Esophagus (tissue), 2 donors: Measurements from ENCODE around the gene PVALB. TPM values are rescaled to one million over a fixed set of nuclear protein-coding genes. Genes with fewer than 3 reads are reported as not detected.

ENCODE experiments used
- H3K27ac ChIP-seq, 2 donors: one replicate each; pipeline ENCODE4 v1.5.1; 2013; ENCODE audit warnings: low read depth in 2 of 2, mild to moderate bottlenecking in 2 of 2, inconsistent platforms in 1 of 2, low read length in 1 of 2, moderate library complexity in 1 of 2
- H3K27me3 ChIP-seq, 2 donors: one replicate each; pipeline ENCODE4 v1.6.1; 2013; ENCODE audit warnings: low read length in 2 of 2, control low read depth in 1 of 2, mild to moderate bottlenecking in 1 of 2; ENCODE audit not compliant: insufficient read depth in 2 of 2, control insufficient read depth in 1 of 2
- H3K36me3 ChIP-seq, 2 donors: one replicate each; pipeline ENCODE4 v1.6.1; 2013; ENCODE audit warnings: low read length in 1 of 2; ENCODE audit not compliant: control insufficient read depth in 2 of 2, insufficient read depth in 2 of 2
- H3K4me1 ChIP-seq, 2 donors: one replicate each; pipeline ENCODE4 v1.6.1; 2013; ENCODE audit warnings: low read length in 1 of 2; ENCODE audit not compliant: control insufficient read depth in 2 of 2, insufficient read depth in 2 of 2
- H3K4me3 ChIP-seq, 2 donors: one replicate each; pipeline ENCODE4 v1.5.1; 2013; ENCODE audit warnings: low read length in 2 of 2, mild to moderate bottlenecking in 2 of 2, low read depth in 1 of 2, moderate library complexity in 1 of 2
- H3K9me3 ChIP-seq, 2 donors: one replicate each; pipeline ENCODE4 v1.6.1; 2013; ENCODE audit warnings: mild to moderate bottlenecking in 2 of 2, low read depth in 1 of 2, low read length in 1 of 2, moderate library complexity in 1 of 2; ENCODE audit not compliant: control insufficient read depth in 2 of 2, insufficient read depth in 1 of 2
- whole genome bisulfite sequencing, 2 donors: extraction: QIAGEN DNeasy Blood & Tissue Kit; methylation state at CpG; one replicate each; pipeline ENCODE4 v1.1.7; 2013; 5-methylcytosine and 5-hydroxymethylcytosine counted together
- polyA plus RNA-seq, 2 donors: library from polyadenylated mRNA; stranded (reverse); fragments of 200-250 nt; gene quantifications; one replicate each; pipeline ENCODE4 v1.2.3, GENCODE V29; 2013
- donor health status: healthy with polysubstance abuse.
- donor health status: Bipolar disorder and iron deficiency.

Gene PVALB
- polyA plus RNA-seq, 2 donors = not detected

DNA sequence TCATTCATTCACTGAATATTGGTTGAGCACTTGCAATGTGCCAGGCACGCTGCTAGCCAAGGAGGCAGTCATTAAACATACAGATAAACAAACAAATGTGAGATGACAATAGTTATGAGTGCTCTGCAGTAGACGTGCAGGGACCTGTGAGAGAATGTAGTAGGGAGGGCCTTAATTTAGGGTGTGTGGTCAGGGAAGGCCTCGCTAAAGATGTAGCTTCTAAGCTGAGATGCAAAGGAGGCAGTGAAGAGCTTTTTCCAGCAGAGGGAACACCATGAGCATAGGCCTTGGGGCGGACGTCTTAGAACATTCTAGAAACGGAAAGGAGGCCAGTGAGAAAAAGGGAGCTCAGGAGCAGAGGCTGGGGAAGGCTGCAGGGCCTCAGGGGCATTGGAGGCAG is 43.2 kb upstream of the PVALB start:
- H3K27ac ChIP-seq = peak overlapping the region; percentile 80 to 88
- H3K27me3 ChIP-seq = no peaks in the 10 kb centered on the region
- no peaks in the 10 kb centered on the region for H3K36me3 ChIP-seq
- H3K4me3 ChIP-seq = no peak overlapping the region
- WGBS, 2 donors = 38 to 51% methylated on average over 6 of the region's 6 CpGs
- no peaks in the 10 kb centered on the region for H3K9me3 ChIP-seq
- H3K4me1 ChIP-seq = peaks cover 4 to 23% of the 10 kb centered on the region in 2 donors

DNA sequence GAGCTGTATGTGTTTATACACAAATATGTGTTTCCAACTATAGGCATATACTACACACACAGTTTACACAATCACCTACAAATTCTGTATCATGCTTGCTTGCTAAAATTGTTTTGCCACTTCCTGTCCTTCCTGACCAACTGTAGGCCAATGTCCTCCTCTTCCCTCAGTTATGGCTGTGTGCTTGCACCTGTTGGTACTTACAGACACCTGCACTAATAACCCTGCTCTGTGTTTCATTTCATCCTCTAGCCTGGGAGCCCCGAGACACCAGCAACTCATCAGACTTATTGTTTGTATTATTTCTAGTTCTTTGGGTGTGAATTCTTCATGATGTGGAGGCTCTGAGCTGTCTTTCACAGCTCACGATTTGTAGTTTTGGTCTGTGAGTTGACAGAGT is 42.1 kb upstream of the PVALB start:
- no peaks in the 10 kb centered on the region for H3K27me3 ChIP-seq
- no peaks in the 10 kb centered on the region for H3K9me3 ChIP-seq
- WGBS, 2 donors = 85 to 87% methylated on average over 2 of the region's 2 CpGs
- peaks cover 4 to 20% of the 10 kb centered on the region in 2 donors for H3K4me1 ChIP-seq
- H3K4me3 ChIP-seq = no peak overlapping the region
- H3K36me3 ChIP-seq = no peaks in the 10 kb centered on the region
- peak overlapping the region; percentile 47 to 88 for H3K27ac ChIP-seq

GRCh38 chr22:36858156-36858555 is 41.3 kb upstream of the PVALB start:
- no peaks in the 10 kb centered on the region for H3K9me3 ChIP-seq
- H3K4me1 ChIP-seq = peaks cover 4 to 20% of the 10 kb centered on the region in 2 donors
- no peak overlapping the region for H3K4me3 ChIP-seq
- H3K36me3 ChIP-seq = no peaks in the 10 kb centered on the region
- H3K27me3 ChIP-seq = no peaks in the 10 kb centered on the region
- H3K27ac ChIP-seq = no peak overlapping the region
- 70 to 80% methylated on average over 9 of the region's 9 CpGs for WGBS, 2 donors

DNA sequence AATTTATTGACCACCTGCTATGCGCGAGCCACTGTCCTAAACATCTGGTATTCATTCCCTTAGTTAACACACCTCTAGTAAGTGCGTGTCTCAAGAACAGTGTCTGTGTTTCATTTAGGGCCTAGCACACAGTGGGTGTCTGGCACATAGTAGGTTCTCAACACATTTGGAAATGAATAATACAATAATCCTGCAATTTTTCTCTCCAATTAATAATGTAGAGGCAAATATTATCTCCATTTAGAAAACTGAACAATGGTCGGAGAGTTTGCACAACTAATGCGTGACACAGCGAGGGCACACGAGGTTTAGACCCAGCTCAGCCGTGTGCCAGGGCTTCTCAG is 39.9 kb upstream of the PVALB start:
- Histone ChIP-seq H3K4me1 (peaks cover 4 to 18% of the 10 kb centered on the region in 2 donors), H3K9me3 (peaks cover 0 to 2% of the 10 kb centered on the region in 2 donors), H3K27ac (no peak overlapping the region), H3K36me3 (no peaks in the 10 kb centered on the region), H3K4me3 (no peak overlapping the region), H3K27me3 (no peaks in the 10 kb centered on the region)
- 70 to 78% methylated on average over 8 of the region's 8 CpGs for WGBS, 2 donors

DNA sequence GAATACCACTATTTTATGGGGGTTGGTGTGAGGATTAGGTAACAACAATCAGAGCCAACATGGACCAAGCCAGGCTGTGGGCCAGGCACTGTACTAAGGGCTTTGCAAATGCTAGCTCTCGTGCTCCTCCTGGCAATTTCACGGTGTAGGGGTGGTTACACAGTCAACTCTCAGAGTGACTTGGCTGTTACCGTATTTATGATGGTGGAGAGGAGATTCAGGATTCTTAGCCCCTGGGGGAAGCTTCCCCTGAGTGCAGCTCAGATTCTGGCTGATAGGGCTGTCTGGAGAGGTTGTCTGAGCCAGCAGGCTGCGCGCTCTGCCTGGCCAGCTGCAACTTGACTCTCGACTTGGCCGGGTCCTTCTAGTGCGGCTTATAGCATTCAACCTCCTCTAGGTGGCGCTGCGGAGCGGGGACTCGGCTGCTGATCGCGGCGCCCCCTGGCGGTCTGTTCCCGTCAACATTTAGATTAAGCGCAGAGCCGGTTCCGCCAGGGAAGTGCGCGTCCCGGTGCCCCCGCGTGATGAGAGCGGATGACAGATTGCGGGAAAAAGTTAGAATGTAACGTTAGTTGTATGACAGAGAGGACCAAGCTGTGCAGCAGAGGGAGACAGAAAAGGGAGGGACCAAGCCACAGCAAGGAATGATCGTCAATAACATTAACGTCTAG is 39.4 kb upstream of the PVALB start:
- Histone ChIP-seq H3K36me3 (no peaks in the 10 kb centered on the region), H3K27me3 (no peaks in the 10 kb centered on the region), H3K4me3 (no peak overlapping the region), H3K9me3 (peaks cover 0 to 2% of the 10 kb centered on the region in 2 donors), H3K4me1 (peaks cover under 1 to 18% of the 10 kb centered on the region in 2 donors), H3K27ac (no peak overlapping the region)
- 4 to 5% methylated on average over 30 of the region's 30 CpGs for WGBS, 2 donors

GRCh38 chr22:36855478-36855877 is 38.6 kb upstream of the PVALB start:
- 83 to 91% methylated on average over 3 of the region's 3 CpGs for WGBS, 2 donors
- H3K4me3 ChIP-seq = no peak overlapping the region
- no peaks in the 10 kb centered on the region for H3K27me3 ChIP-seq
- H3K4me1 ChIP-seq = peaks cover 0 to 12% of the 10 kb centered on the region in 2 donors
- H3K27ac ChIP-seq = no peak overlapping the region
- H3K36me3 ChIP-seq = no peaks in the 10 kb centered on the region
- H3K9me3 ChIP-seq = peaks cover 0 to 2% of the 10 kb centered on the region in 2 donors

GRCh38 chr22:36853407-36854099 is 36.7 kb upstream of the PVALB start:
- no peak overlapping the region for H3K27ac ChIP-seq
- H3K9me3 ChIP-seq = peaks cover 0 to 2% of the 10 kb centered on the region in 2 donors
- peaks cover 0 to 4% of the 10 kb centered on the region in 2 donors for H3K4me1 ChIP-seq
- H3K4me3 ChIP-seq = no peak overlapping the region
- H3K36me3 ChIP-seq = no peaks in the 10 kb centered on the region
- no peaks in the 10 kb centered on the region for H3K27me3 ChIP-seq
- 51 to 53% methylated on average over 16 of the region's 16 CpGs for WGBS, 2 donors

- H3K27me3 ChIP-seq = no peaks in the 10 kb centered on the region
- H3K4me1 ChIP-seq = peaks cover 0 to 4% of the 10 kb centered on the region in 2 donors
- WGBS, 2 donors = 83 to 90% methylated on average over 7 of the region's 7 CpGs
Measured at GRCh38 chr22:36852056-36852973, 35.5 kb upstream of the PVALB start.

DNA sequence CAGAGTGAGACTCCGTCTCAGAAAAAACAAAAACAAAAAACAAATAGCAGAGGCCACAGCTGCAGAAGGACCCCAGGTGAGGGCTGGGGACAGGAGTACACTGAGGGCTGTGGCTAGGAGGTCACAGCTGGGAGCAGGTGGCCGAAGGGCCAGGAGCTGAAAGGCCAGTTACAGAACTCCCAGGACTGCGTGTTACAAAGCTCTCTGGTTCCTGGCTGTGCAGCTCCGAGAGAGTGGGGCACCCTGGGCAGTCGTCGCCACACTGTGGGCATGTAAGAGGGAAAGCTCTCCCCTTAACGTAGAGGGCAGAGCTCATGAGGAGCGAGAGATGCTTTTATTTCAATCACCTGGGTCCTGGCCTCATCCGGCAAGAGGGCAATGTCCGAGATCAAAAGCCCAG is 33.8 kb upstream of the PVALB start:
- Histone ChIP-seq H3K9me3 (peaks cover 0 to 2% of the 10 kb centered on the region in 2 donors), H3K4me1 (no peaks in the 10 kb centered on the region), H3K4me3 (no peak overlapping the region), H3K27me3 (no peaks in the 10 kb centered on the region), H3K27ac (no peak overlapping the region), H3K36me3 (no peaks in the 10 kb centered on the region)
- 80 to 84% methylated on average over 10 of the region's 10 CpGs for WGBS, 2 donors

More at GRCh38 chr22:36852056-36852973, 35.5 kb upstream of the PVALB start:
- Histone ChIP-seq H3K9me3 (peaks cover 0 to 2% of the 10 kb centered on the region in 2 donors), H3K27ac (no peak overlapping the region), H3K36me3 (no peaks in the 10 kb centered on the region), H3K4me3 (no peak overlapping the region)
